H9 (cell line): ENCODE results near the gene HIP1. TPM values are rescaled to one million over a fixed set of nuclear protein-coding genes. Genes with fewer than 3 reads are reported as not detected.

ENCODE experiments used
- DNase-seq: peaks from one replicate; pipeline ENCODE4 v3.0.0-alpha.2; 2017
- H2AFZ ChIP-seq: one replicate; pipeline ENCODE4 v1.6.1; 2013; ENCODE audit warnings: mild to moderate bottlenecking, low read length, control low read depth, moderate library complexity
- H2AK5ac ChIP-seq: 2 replicates; pipeline ENCODE4 v1.6.1; 2013; ENCODE audit warnings: low read length, control low read depth, mixed read lengths; ENCODE audit not compliant: insufficient read length
- H2BK120ac ChIP-seq: one replicate; pipeline ENCODE4 v1.6.1; 2013; ENCODE audit warnings: low read depth, mild to moderate bottlenecking, low read length, control low read depth, inconsistent platforms; ENCODE audit not compliant: poor library complexity, severe bottlenecking
- H2BK12ac ChIP-seq: 2 replicates; pipeline ENCODE4 v1.6.1; 2013; ENCODE audit warnings: low read length, control low read depth, mixed read lengths, low read depth; ENCODE audit not compliant: insufficient read length
- H2BK15ac ChIP-seq: 2 replicates; pipeline ENCODE4 v1.6.1; 2013; ENCODE audit warnings: low read depth, low read length, control low read depth
- H2BK20ac ChIP-seq: one replicate; pipeline ENCODE4 v1.6.1; 2013; ENCODE audit warnings: low read depth, mild to moderate bottlenecking, low read length, control low read depth, inconsistent platforms; ENCODE audit not compliant: poor library complexity, severe bottlenecking
- H2BK5ac ChIP-seq: 2 replicates; pipeline ENCODE4 v1.6.1; 2013; ENCODE audit warnings: low read length, control low read depth, mixed read lengths; ENCODE audit not compliant: insufficient read length
- H3K14ac ChIP-seq: 2 replicates; pipeline ENCODE4 v1.6.1; 2013; ENCODE audit warnings: low read length, control low read depth; ENCODE audit not compliant: insufficient read depth
- H3K18ac ChIP-seq: 2 replicates; pipeline ENCODE4 v1.6.1; 2013; ENCODE audit warnings: low read depth, mild to moderate bottlenecking, mixed read lengths, low read length, control low read depth; ENCODE audit not compliant: insufficient read length
- H3K23ac ChIP-seq: 2 replicates; pipeline ENCODE4 v1.6.1; 2013; ENCODE audit warnings: low read length, control low read depth, mixed read lengths, low read depth; ENCODE audit not compliant: insufficient read length
- H3K23me2 ChIP-seq: 2 replicates; pipeline ENCODE4 v1.6.1; 2013; ENCODE audit warnings: low read depth, mild to moderate bottlenecking, mixed read lengths, low read length, control low read depth; ENCODE audit not compliant: insufficient read length, poor library complexity, severe bottlenecking
- H3K27ac ChIP-seq: 2 replicates; pipeline ENCODE4 v1.5.1; 2013; ENCODE audit warnings: low read length, control low read depth, mixed read lengths, low read depth; ENCODE audit not compliant: insufficient read length
- H3K27me3 ChIP-seq: 2 replicates; pipeline ENCODE4 v1.6.1; 2013; ENCODE audit warnings: low read length, control low read depth, inconsistent platforms; ENCODE audit not compliant: insufficient read depth
- H3K4ac ChIP-seq: 2 replicates; pipeline ENCODE4 v1.6.1; 2013; ENCODE audit warnings: low read depth, mild to moderate bottlenecking, control low read depth, inconsistent platforms, low read length, moderate library complexity
- H3K4me1 ChIP-seq: 2 replicates; pipeline ENCODE4 v1.6.1; 2013; ENCODE audit warnings: low read length, control low read depth, inconsistent platforms; ENCODE audit not compliant: insufficient read depth
- H3K4me2 ChIP-seq: 2 replicates; pipeline ENCODE4 v1.6.1; 2013; ENCODE audit warnings: low read length, control low read depth, mixed read lengths; ENCODE audit not compliant: insufficient read length, insufficient read depth
- H3K56ac ChIP-seq: 2 replicates; pipeline ENCODE4 v1.6.1; 2013; ENCODE audit warnings: low read depth, mild to moderate bottlenecking, mixed read lengths, low read length, control low read depth; ENCODE audit not compliant: insufficient read length
- H3K79me1 ChIP-seq: 2 replicates; pipeline ENCODE4 v1.6.1; 2013; ENCODE audit warnings: low read depth, mild to moderate bottlenecking, moderate library complexity, low read length, control low read depth, inconsistent platforms; ENCODE audit not compliant: insufficient read depth, poor library complexity, severe bottlenecking
- H3K79me2 ChIP-seq: 2 replicates; pipeline ENCODE4 v1.6.1; 2013; ENCODE audit warnings: low read length, control low read depth, inconsistent platforms; ENCODE audit not compliant: insufficient read depth
- H3K9ac ChIP-seq: 2 replicates; pipeline ENCODE4 v1.6.1; 2013; ENCODE audit warnings: low read length, control low read depth, mixed read lengths; ENCODE audit not compliant: insufficient read length; ENCODE audit errors: extremely low read depth
- H3K9me3 ChIP-seq: one replicate; pipeline ENCODE4 v1.6.1; 2013; ENCODE audit warnings: low read depth, low read length, inconsistent platforms; ENCODE audit not compliant: control insufficient read depth
- H3T11ph ChIP-seq: one replicate; pipeline ENCODE4 v1.6.1; 2013; ENCODE audit warnings: mild to moderate bottlenecking, low read length, control low read depth, inconsistent platforms
- H4K20me1 ChIP-seq: one replicate; pipeline ENCODE4 v1.6.1; 2013; ENCODE audit not compliant: control insufficient read depth, insufficient read length, insufficient read depth
- H4K5ac ChIP-seq: 2 replicates; pipeline ENCODE4 v1.6.1; 2013; ENCODE audit warnings: low read depth, mild to moderate bottlenecking, mixed read lengths, low read length, control low read depth; ENCODE audit not compliant: insufficient read length
- H4K8ac ChIP-seq: replicated peaks from 2 replicates; pipeline ENCODE4 v1.6.1; 2013; ENCODE audit warnings: low read length, control low read depth, mixed read lengths, low read depth; ENCODE audit not compliant: insufficient read length
- H4K91ac ChIP-seq: 2 replicates; pipeline ENCODE4 v1.6.1; 2013; ENCODE audit warnings: low read depth, mild to moderate bottlenecking, moderate library complexity, mixed read lengths, low read length, control low read depth; ENCODE audit not compliant: insufficient read length
- H3K27ac Mint-ChIP-seq, 3 experiments: 2 replicates in 2 of 3; 3 replicates in 1 of 3; pipeline ENCODE4 v1.8.0; 2020 to 2021; ENCODE audit warnings: mixed read lengths in 3 of 3, mild to moderate bottlenecking in 1 of 3, moderate library complexity in 1 of 3
- H3K27me3 Mint-ChIP-seq: 2 replicates; pipeline ENCODE4 v1.8.0; 2021; ENCODE audit warnings: low read depth, mild to moderate bottlenecking, moderate library complexity, mixed read lengths
- H3K36me3 Mint-ChIP-seq, 3 experiments: 2 replicates in 2 of 3; 3 replicates in 1 of 3; pipeline ENCODE4 v1.8.0; 2020 to 2021; ENCODE audit warnings: low read depth in 3 of 3, mixed read lengths in 3 of 3; ENCODE audit not compliant: insufficient read depth in 1 of 3
- H3K4me1 Mint-ChIP-seq, 2 experiments: 2 replicates each; pipeline ENCODE4 v1.8.0; 2020; ENCODE audit warnings: mixed read lengths in 2 of 2
- H3K4me3 Mint-ChIP-seq, 2 experiments: 2 replicates in 1 of 2; 3 replicates in 1 of 2; pipeline ENCODE4 v1.8.0; 2020 to 2021; ENCODE audit warnings: mild to moderate bottlenecking in 2 of 2, mixed read lengths in 2 of 2, moderate library complexity in 1 of 2
- H3K9me3 Mint-ChIP-seq, 2 experiments: 2 replicates in 1 of 2; 3 replicates in 1 of 2; pipeline ENCODE4 v1.8.0; 2020; ENCODE audit warnings: mild to moderate bottlenecking in 2 of 2, mixed read lengths in 2 of 2, moderate library complexity in 1 of 2
- WGBS: extraction: QIAGEN DNeasy Blood & Tissue Kit; methylation state at CpG from one replicate; pipeline ENCODE4 v1.1.7; 2013; ENCODE audit warnings: missing lambda C conversion rate, low lambda C conversion rate, mixed read lengths; ENCODE audit not compliant: insufficient read length; ENCODE audit errors: extremely low coverage; 5-methylcytosine and 5-hydroxymethylcytosine counted together
- total RNA-seq: library from RNA; stranded (reverse); gene quantifications from 2 replicates; pipeline ENCODE4 v1.2.1, GENCODE V29; 2021
- TF ChIP-seq, protein P1 (sequence below): fragments of 200-600 bp; sonication (generic); conservative IDR thresholded peaks from 3 replicates; pipeline ENCODE4 v1.8.0; 2021; ENCODE audit warnings: antibody characterized with exemption, mild to moderate bottlenecking

HIP1 gene
- total RNA-seq, 1 experiment from 2014 or later = 87.5 TPM

DNA sequence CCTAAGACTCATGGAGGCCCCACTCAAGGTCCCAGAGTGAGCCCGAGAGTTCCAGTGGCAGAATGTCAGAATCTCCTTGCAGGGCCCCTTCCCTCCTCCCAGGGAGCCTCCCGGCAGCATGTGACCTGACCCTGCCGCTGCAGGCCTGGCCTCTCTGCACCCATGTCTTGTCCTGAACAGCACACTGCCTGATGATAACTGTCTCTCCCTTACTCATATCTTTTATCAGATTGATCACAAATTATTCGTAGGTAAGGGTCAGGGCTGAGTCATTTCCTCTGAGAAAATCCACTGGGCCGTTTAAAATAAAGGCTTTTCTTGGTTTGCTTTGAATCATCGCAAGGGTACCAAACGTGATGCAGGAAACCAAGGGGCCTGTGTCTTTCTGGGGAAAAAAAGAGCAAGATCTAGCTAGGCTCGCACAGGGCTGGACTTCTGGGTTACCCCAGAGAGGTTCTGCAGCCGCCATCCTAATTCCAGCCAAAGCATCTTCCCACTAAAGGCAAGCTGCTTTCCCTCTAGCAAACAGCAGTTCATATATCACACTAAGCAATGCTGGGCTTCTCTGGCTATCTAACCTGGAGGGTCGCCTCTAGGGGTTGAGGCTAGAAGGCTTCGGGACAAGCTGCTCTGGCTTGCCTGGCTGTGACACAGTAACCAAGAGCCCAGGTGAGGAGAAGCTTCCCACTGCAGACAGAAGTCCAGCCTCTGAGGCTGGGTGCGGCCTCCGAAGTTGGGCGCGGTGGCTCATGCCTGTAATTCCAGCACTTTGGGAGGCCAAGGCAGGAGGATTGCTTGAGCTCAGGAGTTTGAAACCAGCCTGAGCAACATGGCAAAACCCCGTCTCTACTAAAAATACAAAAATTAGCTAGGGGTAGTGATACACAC lies 141.8 kb downstream of the HIP1 start:
- Histone ChIP-seq H2BK12ac (no peak overlapping the region), H3K4ac (no peak overlapping the region), H2BK15ac (no peak overlapping the region), H3K79me2 (no peaks in the 10 kb centered on the region), H2AFZ (no peak overlapping the region), H3K23ac (no peak overlapping the region), H2AK5ac (no peak overlapping the region), H3K4me2 (no peak overlapping the region), H4K8ac (no peak overlapping the region), H3T11ph (no peak overlapping the region), H3K18ac (no peak overlapping the region), H3K27me3 (no peaks in the 10 kb centered on the region), H2BK120ac (no peak overlapping the region), H4K5ac (no peak overlapping the region), H3K14ac (no peak overlapping the region; the same call in 1 of the 2 replicates), H3K9ac (no peak overlapping the region), H3K23me2 (no peaks in the 10 kb centered on the region), H3K9me3 (no peaks in the 10 kb centered on the region), H4K20me1 (no peaks in the 10 kb centered on the region), H2BK5ac (no peak overlapping the region), H4K91ac (no peak overlapping the region), H3K4me1 (no peaks in the 10 kb centered on the region), H3K27ac (no peak overlapping the region), H3K56ac (no peak overlapping the region), H3K79me1 (no peaks in the 10 kb centered on the region), H2BK20ac (no peak overlapping the region)
- Mint-ChIP-seq H3K4me3 (no peak overlapping the region; a peak in 1 of 5 replicates), H3K27me3 (no peaks in the 10 kb centered on the region; the same call in 1 of the 2 replicates), H3K27ac (peak overlapping the region in 2 of 3 experiments; percentile 23 to 39; a peak in 3 of 7 replicates), H3K36me3 (peaks cover 28 to 56% (median 38%) of the 10 kb centered on the region in 3 experiments; a peak in 6 of 7 replicates), H3K9me3 (no peaks in the 10 kb centered on the region), H3K4me1 (peaks cover 35 to 55% of the 10 kb centered on the region in 2 experiments)
- DNase-seq = no peak
- WGBS = no CpG with 5 or more reads among the region's 16 CpGs
- TF ChIP-seq, protein P1, sequence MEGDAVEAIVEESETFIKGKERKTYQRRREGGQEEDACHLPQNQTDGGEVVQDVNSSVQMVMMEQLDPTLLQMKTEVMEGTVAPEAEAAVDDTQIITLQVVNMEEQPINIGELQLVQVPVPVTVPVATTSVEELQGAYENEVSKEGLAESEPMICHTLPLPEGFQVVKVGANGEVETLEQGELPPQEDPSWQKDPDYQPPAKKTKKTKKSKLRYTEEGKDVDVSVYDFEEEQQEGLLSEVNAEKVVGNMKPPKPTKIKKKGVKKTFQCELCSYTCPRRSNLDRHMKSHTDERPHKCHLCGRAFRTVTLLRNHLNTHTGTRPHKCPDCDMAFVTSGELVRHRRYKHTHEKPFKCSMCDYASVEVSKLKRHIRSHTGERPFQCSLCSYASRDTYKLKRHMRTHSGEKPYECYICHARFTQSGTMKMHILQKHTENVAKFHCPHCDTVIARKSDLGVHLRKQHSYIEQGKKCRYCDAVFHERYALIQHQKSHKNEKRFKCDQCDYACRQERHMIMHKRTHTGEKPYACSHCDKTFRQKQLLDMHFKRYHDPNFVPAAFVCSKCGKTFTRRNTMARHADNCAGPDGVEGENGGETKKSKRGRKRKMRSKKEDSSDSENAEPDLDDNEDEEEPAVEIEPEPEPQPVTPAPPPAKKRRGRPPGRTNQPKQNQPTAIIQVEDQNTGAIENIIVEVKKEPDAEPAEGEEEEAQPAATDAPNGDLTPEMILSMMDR = no peak
